Measurements from ENCODE around the gene CDRT15L2.
"Not testable (repeated sequence)": the region's sequence is repeated elsewhere in the genome, so short reads cannot be mapped to it uniquely, and the experiment has no call there.

GRCh38 chr17:20532544-20533090, 46.9 kb upstream of the CDRT15L2 start:
- TF ChIP-seq, protein P1, sequence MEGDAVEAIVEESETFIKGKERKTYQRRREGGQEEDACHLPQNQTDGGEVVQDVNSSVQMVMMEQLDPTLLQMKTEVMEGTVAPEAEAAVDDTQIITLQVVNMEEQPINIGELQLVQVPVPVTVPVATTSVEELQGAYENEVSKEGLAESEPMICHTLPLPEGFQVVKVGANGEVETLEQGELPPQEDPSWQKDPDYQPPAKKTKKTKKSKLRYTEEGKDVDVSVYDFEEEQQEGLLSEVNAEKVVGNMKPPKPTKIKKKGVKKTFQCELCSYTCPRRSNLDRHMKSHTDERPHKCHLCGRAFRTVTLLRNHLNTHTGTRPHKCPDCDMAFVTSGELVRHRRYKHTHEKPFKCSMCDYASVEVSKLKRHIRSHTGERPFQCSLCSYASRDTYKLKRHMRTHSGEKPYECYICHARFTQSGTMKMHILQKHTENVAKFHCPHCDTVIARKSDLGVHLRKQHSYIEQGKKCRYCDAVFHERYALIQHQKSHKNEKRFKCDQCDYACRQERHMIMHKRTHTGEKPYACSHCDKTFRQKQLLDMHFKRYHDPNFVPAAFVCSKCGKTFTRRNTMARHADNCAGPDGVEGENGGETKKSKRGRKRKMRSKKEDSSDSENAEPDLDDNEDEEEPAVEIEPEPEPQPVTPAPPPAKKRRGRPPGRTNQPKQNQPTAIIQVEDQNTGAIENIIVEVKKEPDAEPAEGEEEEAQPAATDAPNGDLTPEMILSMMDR (IDR thresholded peaks at IDR 0.05; ENCODE audit: low read depth, low read length) = not testable (repeated sequence)
- not testable (repeated sequence) for TF ChIP-seq POLR2A (IDR thresholded peaks at IDR 0.05; ENCODE audit: extremely low read depth, insufficient read length); MYC (IDR thresholded peaks at IDR 0.05; ENCODE audit: low read depth, low read length)

Data from NB4 (cell line).